MCF 10A (cell line): Measurements from ENCODE around the gene RHBDD2. TPM values are rescaled to one million over a fixed set of nuclear protein-coding genes. Genes with fewer than 3 reads are reported as not detected.
"Not testable (repeated sequence)": the region's sequence is repeated elsewhere in the genome, so short reads cannot be mapped to it uniquely, and the experiment has no call there.

Source experiments
- BruUV-seq: library from RNA; stranded (reverse); fragments of 400-500 nt; replicated peaks from 2 replicates; lab custom pipeline; 2021; lab: Mats Ljungman, UMichigan
- CTCF ChIA-PET: fragments of 300-600 bp; sonication (Branson Sonifier 250); formaldehyde crosslinking; extraction: SDS; loops from one replicate; lab custom pipeline; 2021; ENCODE audit warnings: antibody characterized with exemption, inconsistent platforms; lab: Yijun Ruan, JAX
- POLR2A ChIA-PET: fragments of 300-600, 350-650 bp; sonication (Branson Sonifier 250); formaldehyde crosslinking; extraction: SDS; loops from one replicate; lab custom pipeline; 2020; ENCODE audit warnings: antibody characterized with exemption, inconsistent platforms; lab: Yijun Ruan, JAX
- DNase-seq: peaks from one replicate; pipeline ENCODE4 v3.0.0-alpha.2; 2018; ENCODE audit not compliant: unreplicated experiment
- H3K27ac Mint-ChIP-seq: one replicate; pipeline ENCODE4 v1.8.0; 2022; ENCODE audit warnings: mild to moderate bottlenecking, low read depth, mixed read lengths; ENCODE audit not compliant: unreplicated experiment
- H3K27me3 Mint-ChIP-seq: one replicate; pipeline ENCODE4 v1.8.0; 2022; ENCODE audit warnings: mixed read lengths; ENCODE audit not compliant: insufficient read depth, unreplicated experiment
- H3K36me3 Mint-ChIP-seq: one replicate; pipeline ENCODE4 v1.8.0; 2022; ENCODE audit warnings: mild to moderate bottlenecking, moderate library complexity, mixed read lengths; ENCODE audit not compliant: insufficient read depth, unreplicated experiment
- H3K4me1 Mint-ChIP-seq: one replicate; pipeline ENCODE4 v1.8.0; 2022; ENCODE audit warnings: mixed read lengths; ENCODE audit not compliant: insufficient read depth, unreplicated experiment
- H3K4me3 Mint-ChIP-seq: one replicate; pipeline ENCODE4 v1.8.0; 2022; ENCODE audit warnings: mild to moderate bottlenecking, moderate library complexity, mixed read lengths; ENCODE audit not compliant: unreplicated experiment
- H3K9me3 Mint-ChIP-seq: one replicate; pipeline ENCODE4 v1.8.0; 2022; ENCODE audit warnings: mixed read lengths; ENCODE audit not compliant: unreplicated experiment
- intact Hi-C: fragments of 100-400 bp; cut with micrococcal nuclease; formaldehyde crosslinking; loops from 2 replicates; pipeline ENCODE4 v1.14.1; 2022
- total RNA-seq: library from RNA; stranded (reverse); gene quantifications from 2 replicates; pipeline ENCODE4 v1.2.3, GENCODE V29; 2022
- TF ChIP-seq, protein P1 (sequence below): fragments of 200-600 bp; IDR thresholded peaks from one replicate; pipeline ENCODE4 v1.8.0; 2022; ENCODE audit warnings: antibody characterized with exemption, mild to moderate bottlenecking; ENCODE audit not compliant: unreplicated experiment

RHBDD2 gene
- total RNA-seq, 1 experiment from 2014 or later: 38.6 TPM

- intact Hi-C loops: no loop called here
- TF ChIP-seq, protein P1, sequence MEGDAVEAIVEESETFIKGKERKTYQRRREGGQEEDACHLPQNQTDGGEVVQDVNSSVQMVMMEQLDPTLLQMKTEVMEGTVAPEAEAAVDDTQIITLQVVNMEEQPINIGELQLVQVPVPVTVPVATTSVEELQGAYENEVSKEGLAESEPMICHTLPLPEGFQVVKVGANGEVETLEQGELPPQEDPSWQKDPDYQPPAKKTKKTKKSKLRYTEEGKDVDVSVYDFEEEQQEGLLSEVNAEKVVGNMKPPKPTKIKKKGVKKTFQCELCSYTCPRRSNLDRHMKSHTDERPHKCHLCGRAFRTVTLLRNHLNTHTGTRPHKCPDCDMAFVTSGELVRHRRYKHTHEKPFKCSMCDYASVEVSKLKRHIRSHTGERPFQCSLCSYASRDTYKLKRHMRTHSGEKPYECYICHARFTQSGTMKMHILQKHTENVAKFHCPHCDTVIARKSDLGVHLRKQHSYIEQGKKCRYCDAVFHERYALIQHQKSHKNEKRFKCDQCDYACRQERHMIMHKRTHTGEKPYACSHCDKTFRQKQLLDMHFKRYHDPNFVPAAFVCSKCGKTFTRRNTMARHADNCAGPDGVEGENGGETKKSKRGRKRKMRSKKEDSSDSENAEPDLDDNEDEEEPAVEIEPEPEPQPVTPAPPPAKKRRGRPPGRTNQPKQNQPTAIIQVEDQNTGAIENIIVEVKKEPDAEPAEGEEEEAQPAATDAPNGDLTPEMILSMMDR: no peak
- no TSS peak for BruUV-seq
- H3K9me3 Mint-ChIP-seq: no peaks in the 10 kb centered on the region
- no peaks in the 10 kb centered on the region for H3K27me3 Mint-ChIP-seq
- DNase-seq: no peak
- H3K27ac Mint-ChIP-seq: no peak overlapping the region
- ChIA-PET POLR2A (no interaction called here), CTCF (no interaction called here)
- no peaks in the 10 kb centered on the region for H3K36me3 Mint-ChIP-seq
- H3K4me1 Mint-ChIP-seq: peaks cover 9% of the 10 kb centered on the region
- H3K4me3 Mint-ChIP-seq: no peak overlapping the region
Measured at GRCh38 chr7:75835688-75836285, 43.0 kb upstream of the RHBDD2 start.

DNA sequence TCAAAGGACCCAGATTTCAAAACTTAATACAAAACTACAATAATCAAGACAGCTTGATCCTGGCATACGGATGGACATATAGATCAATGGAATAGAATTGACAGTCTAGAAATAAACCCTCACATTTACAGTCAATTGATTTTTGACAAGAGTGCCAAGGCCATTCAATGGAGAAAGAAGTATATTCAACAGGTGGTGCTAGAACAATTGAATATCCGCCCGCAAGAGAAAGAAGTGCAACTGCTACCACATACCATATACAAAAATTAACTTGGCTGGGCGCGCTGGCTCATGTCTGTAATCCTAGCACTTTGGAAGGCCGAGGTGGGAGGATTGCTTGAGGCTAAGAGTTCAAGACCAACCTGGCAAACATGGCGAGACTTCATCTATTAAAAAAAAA, 42.0 kb upstream of the RHBDD2 start:
- BruUV-seq: no TSS peak
- Mint-ChIP-seq H3K9me3 (no peaks in the 10 kb centered on the region), H3K27ac (no peak overlapping the region), H3K4me1 (peaks cover 9% of the 10 kb centered on the region), H3K36me3 (no peaks in the 10 kb centered on the region), H3K4me3 (no peak overlapping the region), H3K27me3 (no peaks in the 10 kb centered on the region)
- DNase-seq: no peak
- ChIA-PET CTCF (no interaction called here), POLR2A (no interaction called here)
- intact Hi-C loops: no loop called here
- TF ChIP-seq, protein P1: no peak

GRCh38 chr7:75838281-75838930, 40.4 kb upstream of the RHBDD2 start:
- not testable (repeated sequence) for BruUV-seq

DNA sequence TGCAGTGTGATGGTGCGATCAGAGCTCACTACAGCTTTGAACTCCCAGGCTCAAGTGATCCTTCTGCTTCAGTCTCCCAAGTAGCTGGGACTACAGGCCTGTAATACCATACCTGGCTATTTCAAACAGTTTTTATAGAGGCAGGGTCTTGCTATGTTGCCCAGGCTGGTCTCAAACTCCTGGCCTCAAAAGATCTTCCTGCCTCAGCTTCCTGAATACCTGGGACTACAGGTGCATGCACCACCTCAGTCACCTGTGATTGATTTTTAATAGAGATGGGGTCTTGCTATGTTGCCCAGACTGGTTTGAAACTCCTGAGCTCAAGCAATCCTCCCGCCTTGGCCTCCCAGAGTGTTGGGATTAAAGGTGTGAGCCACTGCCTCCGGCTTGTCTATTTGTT, 38.8 kb upstream of the RHBDD2 start:
- no peak overlapping the region for H3K4me3 Mint-ChIP-seq
- no peaks in the 10 kb centered on the region for H3K27me3 Mint-ChIP-seq
- no peak overlapping the region for H3K27ac Mint-ChIP-seq
- intact Hi-C loops: loop anchor here (10.0 kb wide), 1 partner anchor 65 kb away; the partner anchor contains the start of gene CCL26
- H3K9me3 Mint-ChIP-seq: no peaks in the 10 kb centered on the region
- no TSS peak for BruUV-seq
- H3K4me1 Mint-ChIP-seq: peaks cover 14% of the 10 kb centered on the region
- TF ChIP-seq, protein P1: no peak
- H3K36me3 Mint-ChIP-seq: no peaks in the 10 kb centered on the region
- no peak for DNase-seq
- CTCF ChIA-PET: interaction anchor here (0.6 to 1.1 kb wide), 3 partner anchors 14 to 293 kb away, joined by 3 to 6 read pairs (median 4); no protein-coding TSS in a partner anchor
- POLR2A ChIA-PET: interaction anchor here (0.7 kb wide), 2 partner anchors 114 to 205 kb away, joined by 3 read pairs; no protein-coding TSS in a partner anchor

More at GRCh38 chr7:75838281-75838930, 40.4 kb upstream of the RHBDD2 start:
- DNase-seq, H3K27ac Mint-ChIP-seq, H3K9me3 Mint-ChIP-seq, POLR2A ChIA-PET, H3K27me3 Mint-ChIP-seq, intact Hi-C loops, H3K36me3 Mint-ChIP-seq, H3K4me3 Mint-ChIP-seq: not testable (repeated sequence)
- H3K4me1 Mint-ChIP-seq: peaks cover 17% of the 10 kb centered on the region
- CTCF ChIA-PET: interaction anchor here (0.6 kb wide), 1 partner anchor 296 kb away, joined by 4 read pairs; no protein-coding TSS in a partner anchor
